Ramos (cell line): Measurements from ENCODE around the gene KLHL29.

Experiments
- in situ Hi-C: fragments of 300-500 bp; cut with MboI; formaldehyde crosslinking; loops from one replicate; pipeline ENCODE4 v1.14.3; 2022; ENCODE audit warnings: low sequenced_read_pairs; ENCODE audit not compliant: unreplicated experiment

Gene KLHL29

GRCh38 chr2:23578964-23579671 is 194.1 kb downstream of the KLHL29 start:
- in situ Hi-C loops, result no loop called here

GRCh38 chr2:23579674-23580073 is 194.7 kb downstream of the KLHL29 start:
- in situ Hi-C loops, result no loop called here

- in situ Hi-C loops, result no loop called here
These were observed 198.5 kb downstream of the KLHL29 start for GRCh38 chr2:23583467-23583866.

- in situ Hi-C loops, result no loop called here
These were observed 199.2 kb downstream of the KLHL29 start for GRCh38 chr2:23584054-23584745.

GRCh38 chr2:23585273-23586170 is 200.5 kb downstream of the KLHL29 start:
- in situ Hi-C loops, result no loop called here

- in situ Hi-C loops, result no loop called here
These were observed 201.8 kb downstream of the KLHL29 start for GRCh38 chr2:23586741-23587306.

GRCh38 chr2:23587341-23587880 is 202.4 kb downstream of the KLHL29 start:
- in situ Hi-C loops, result no loop called here

- in situ Hi-C loops, result no loop called here
These were observed 203.1 kb downstream of the KLHL29 start for GRCh38 chr2:23588106-23588505.

- in situ Hi-C loops, result no loop called here
These were observed 203.7 kb downstream of the KLHL29 start for GRCh38 chr2:23588508-23589201.

- in situ Hi-C loops, result no loop called here
These were observed 204.3 kb downstream of the KLHL29 start for GRCh38 chr2:23589220-23589647.

- in situ Hi-C loops, result no loop called here
These were observed 204.8 kb downstream of the KLHL29 start for GRCh38 chr2:23589739-23590138.

- in situ Hi-C loops, result no loop called here
These were observed 205.4 kb downstream of the KLHL29 start for GRCh38 chr2:23590241-23590869.

- in situ Hi-C loops, result no loop called here
These were observed 206.1 kb downstream of the KLHL29 start for GRCh38 chr2:23591111-23591510.

GRCh38 chr2:23592061-23592685 is 207.2 kb downstream of the KLHL29 start:
- in situ Hi-C loops, result no loop called here

GRCh38 chr2:23592898-23593751 is 208.1 kb downstream of the KLHL29 start:
- in situ Hi-C loops, result no loop called here

- in situ Hi-C loops, result no loop called here
These were observed 208.9 kb downstream of the KLHL29 start for GRCh38 chr2:23593752-23594459.

GRCh38 chr2:23594460-23594825 is 209.5 kb downstream of the KLHL29 start:
- in situ Hi-C loops, result no loop called here
